GM19395 (cell line): ENCODE measurements around the gene SLC7A14.

ENCODE experiments used
- ATAC-seq: cut with Tn5 transposase; IDR thresholded peaks from one replicate; pipeline ENCODE4 v1.9.1; 2021; ENCODE audit warnings: mild to moderate bottlenecking, moderate library complexity; ENCODE audit not compliant: unreplicated experiment

Gene SLC7A14

GRCh38 chr3:170499562-170500156 lies 86.2 kb downstream of the SLC7A14 start:
- no peak for ATAC-seq

GRCh38 chr3:170497207-170498095 lies 88.4 kb downstream of the SLC7A14 start:
- no peak for ATAC-seq

GRCh38 chr3:170496868-170497140 lies 89.1 kb downstream of the SLC7A14 start:
- ATAC-seq: no peak

GRCh38 chr3:170496026-170496867 lies 89.6 kb downstream of the SLC7A14 start:
- ATAC-seq: no peak

GRCh38 chr3:170494766-170495165 lies 91.1 kb downstream of the SLC7A14 start:
- no peak for ATAC-seq

GRCh38 chr3:170493712-170494182 lies 92.1 kb downstream of the SLC7A14 start:
- no peak for ATAC-seq

GRCh38 chr3:170491901-170492300 lies 94.0 kb downstream of the SLC7A14 start:
- no peak for ATAC-seq

- no peak for ATAC-seq
These were observed 94.9 kb downstream of the SLC7A14 start for GRCh38 chr3:170490828-170491560.

- ATAC-seq: no peak
These were observed 97.1 kb downstream of the SLC7A14 start for GRCh38 chr3:170488802-170489201.

- ATAC-seq: no peak
These were observed 98.8 kb downstream of the SLC7A14 start for GRCh38 chr3:170487031-170487430.

GRCh38 chr3:170486398-170486797 lies 99.5 kb downstream of the SLC7A14 start:
- ATAC-seq: no peak

GRCh38 chr3:170485696-170486095 lies 100.2 kb downstream of the SLC7A14 start:
- ATAC-seq: no peak

- no peak for ATAC-seq
These were observed 100.6 kb downstream of the SLC7A14 start for GRCh38 chr3:170485294-170485693.

GRCh38 chr3:170484869-170485268 lies 101.0 kb downstream of the SLC7A14 start:
- no peak for ATAC-seq

GRCh38 chr3:170483485-170484262 lies 102.2 kb downstream of the SLC7A14 start:
- no peak for ATAC-seq

GRCh38 chr3:170482199-170482598 lies 103.7 kb downstream of the SLC7A14 start:
- ATAC-seq: no peak

- ATAC-seq: no peak
These were observed 105.8 kb downstream of the SLC7A14 start for GRCh38 chr3:170480111-170480510.

GRCh38 chr3:170477395-170477794 lies 108.5 kb downstream of the SLC7A14 start:
- no peak for ATAC-seq

- ATAC-seq: no peak
These were observed 109.6 kb downstream of the SLC7A14 start for GRCh38 chr3:170476291-170476690.

- ATAC-seq: no peak
These were observed 110.7 kb downstream of the SLC7A14 start for GRCh38 chr3:170475092-170475685.
